ENCODE measurements around the gene LRRC2. TPM values are rescaled to one million over a fixed set of nuclear protein-coding genes. Genes with fewer than 3 reads are reported as not detected.

Gene LRRC2
- polyA plus RNA-seq, 3 donors: not detected

- Mint-ChIP-seq H3K36me3 (no peaks in the 10 kb centered on the region), H3K4me1 (peaks cover 6% of the 10 kb centered on the region)
- intact Hi-C loops (cut with micrococcal nuclease): no loop called here
Observed at GRCh38 chr3:46576879-46577278, 10.8 kb upstream of the LRRC2 start.

DNA sequence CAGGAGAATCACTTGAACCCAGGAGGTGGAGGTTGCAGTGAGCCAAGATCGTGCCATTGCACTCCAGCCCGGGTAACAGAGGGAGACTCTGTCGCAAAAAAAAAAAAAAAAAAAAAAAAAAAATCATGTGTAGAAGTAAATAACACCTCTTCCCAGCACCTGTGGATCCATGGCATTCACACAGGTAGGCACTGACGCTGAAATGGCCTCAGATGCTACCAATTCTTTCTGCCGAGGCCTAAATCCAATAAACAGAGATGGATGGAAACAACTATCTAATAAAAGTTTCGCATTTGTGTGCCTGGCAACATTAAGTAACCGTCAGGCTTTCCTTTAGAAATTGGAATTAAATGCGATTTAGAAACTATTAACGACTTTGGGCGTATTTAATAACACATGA is 10.3 kb upstream of the LRRC2 start:
- H3K36me3 Mint-ChIP-seq: no peaks in the 10 kb centered on the region
- H3K4me2 ChIP-seq (replicated peaks; ENCODE audit: extremely low read depth, low read length, poor library complexity, severe bottlenecking): no peak overlapping the region
- no peaks in the 10 kb centered on the region for H3K79me2 ChIP-seq (ENCODE audit: insufficient read depth, low read length)
- no peaks in the 10 kb centered on the region for H3K9me3 Mint-ChIP-seq
- no peaks in the 10 kb centered on the region for H3K36me3 ChIP-seq (replicated peaks in 1 of 2; ENCODE audit: control insufficient read depth in 1 of 2, insufficient read depth in 2 of 2, low read length in 2 of 2)
- H3K4me3 ChIP-seq (replicated peaks in 1 of 3; ENCODE audit: low read depth in 2 of 3, low read length in 3 of 3): no peak overlapping the region
- peaks cover 0 to 22% of the 10 kb centered on the region in 2 donors for H3K27me3 ChIP-seq (ENCODE audit: control insufficient read depth in 2 of 2, insufficient read depth in 2 of 2, low read length in 2 of 2)
- no peak overlapping the region for H2AFZ ChIP-seq (ENCODE audit: insufficient read depth, low read depth, low read length, poor library complexity, severe bottlenecking)
- no peaks in the 10 kb centered on the region for H4K20me1 ChIP-seq (ENCODE audit: insufficient read depth, low read length)
- H3K4me1 ChIP-seq (ENCODE audit: control insufficient read depth in 1 of 2, insufficient read depth in 2 of 2, low read length in 2 of 2): no peaks in the 10 kb centered on the region
- H3K9ac ChIP-seq (ENCODE audit: insufficient read depth, low read length, poor library complexity, severe bottlenecking): no peak overlapping the region
- TF ChIP-seq, protein P1, sequence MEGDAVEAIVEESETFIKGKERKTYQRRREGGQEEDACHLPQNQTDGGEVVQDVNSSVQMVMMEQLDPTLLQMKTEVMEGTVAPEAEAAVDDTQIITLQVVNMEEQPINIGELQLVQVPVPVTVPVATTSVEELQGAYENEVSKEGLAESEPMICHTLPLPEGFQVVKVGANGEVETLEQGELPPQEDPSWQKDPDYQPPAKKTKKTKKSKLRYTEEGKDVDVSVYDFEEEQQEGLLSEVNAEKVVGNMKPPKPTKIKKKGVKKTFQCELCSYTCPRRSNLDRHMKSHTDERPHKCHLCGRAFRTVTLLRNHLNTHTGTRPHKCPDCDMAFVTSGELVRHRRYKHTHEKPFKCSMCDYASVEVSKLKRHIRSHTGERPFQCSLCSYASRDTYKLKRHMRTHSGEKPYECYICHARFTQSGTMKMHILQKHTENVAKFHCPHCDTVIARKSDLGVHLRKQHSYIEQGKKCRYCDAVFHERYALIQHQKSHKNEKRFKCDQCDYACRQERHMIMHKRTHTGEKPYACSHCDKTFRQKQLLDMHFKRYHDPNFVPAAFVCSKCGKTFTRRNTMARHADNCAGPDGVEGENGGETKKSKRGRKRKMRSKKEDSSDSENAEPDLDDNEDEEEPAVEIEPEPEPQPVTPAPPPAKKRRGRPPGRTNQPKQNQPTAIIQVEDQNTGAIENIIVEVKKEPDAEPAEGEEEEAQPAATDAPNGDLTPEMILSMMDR (IDR thresholded peaks at IDR 0.05): no peak
- H3K9me3 ChIP-seq (replicated peaks in 1 of 2; ENCODE audit: control insufficient read depth in 1 of 2, insufficient read depth in 1 of 2, low read length in 2 of 2): no peaks in the 10 kb centered on the region
- no peak for DNase-seq
- no peak overlapping the region for H3K27ac Mint-ChIP-seq
- H3K27me3 Mint-ChIP-seq (ENCODE audit: low read depth in 3 of 3): peaks cover 22 to 54% (median 22%) of the 10 kb centered on the region in 3 donors
- peak overlapping the region in 1 of 2 donors; percentile 35 for H3K4me3 Mint-ChIP-seq
- 100% methylated on average over 2 of the region's 10 CpGs for WGBS (ENCODE audit: insufficient coverage)
- no peak overlapping the region for H3K27ac ChIP-seq (ENCODE audit: low read depth in 1 of 2, low read length in 2 of 2)
- H3K4me1 Mint-ChIP-seq: peaks cover 6% of the 10 kb centered on the region
- intact Hi-C loops (cut with micrococcal nuclease): no loop called here

More at GRCh38 chr3:46576879-46577278, 10.8 kb upstream of the LRRC2 start:
- no peaks in the 10 kb centered on the region for H3K9me3 ChIP-seq (replicated peaks in 1 of 2; ENCODE audit: control insufficient read depth in 1 of 2, insufficient read depth in 1 of 2, low read length in 2 of 2)
- H4K20me1 ChIP-seq (ENCODE audit: insufficient read depth, low read length): no peaks in the 10 kb centered on the region
- Mint-ChIP-seq H3K27me3 (ENCODE audit: low read depth in 3 of 3) (peaks cover 19 to 51% (median 22%) of the 10 kb centered on the region in 3 donors), H3K4me3 (peak overlapping the region in 1 of 2 donors; percentile 70), H3K27ac (no peak overlapping the region), H3K9me3 (no peaks in the 10 kb centered on the region)
- H3K36me3 ChIP-seq (replicated peaks in 1 of 2; ENCODE audit: control insufficient read depth in 1 of 2, insufficient read depth in 2 of 2, low read length in 2 of 2): no peaks in the 10 kb centered on the region
- no peak overlapping the region for H3K4me2 ChIP-seq (replicated peaks; ENCODE audit: extremely low read depth, low read length, poor library complexity, severe bottlenecking)
- WGBS (ENCODE audit: insufficient coverage): 35% methylated on average over 21 of the region's 21 CpGs
- no peaks in the 10 kb centered on the region for H3K79me2 ChIP-seq (ENCODE audit: insufficient read depth, low read length)
- no peak for DNase-seq
- H3K4me1 ChIP-seq (ENCODE audit: control insufficient read depth in 1 of 2, insufficient read depth in 2 of 2, low read length in 2 of 2): no peaks in the 10 kb centered on the region
- no peak overlapping the region for H3K9ac ChIP-seq (ENCODE audit: insufficient read depth, low read length, poor library complexity, severe bottlenecking)
- TF ChIP-seq, protein P1 (IDR thresholded peaks at IDR 0.05): no peak
- H3K27ac ChIP-seq (ENCODE audit: low read depth in 1 of 2, low read length in 2 of 2): no peak overlapping the region
- no peak overlapping the region for H2AFZ ChIP-seq (ENCODE audit: insufficient read depth, low read depth, low read length, poor library complexity, severe bottlenecking)
- H3K4me3 ChIP-seq (replicated peaks in 1 of 3; ENCODE audit: low read depth in 2 of 3, low read length in 3 of 3): no peak overlapping the region
- peaks cover 0 to 22% of the 10 kb centered on the region in 2 donors for H3K27me3 ChIP-seq (ENCODE audit: control insufficient read depth in 2 of 2, insufficient read depth in 2 of 2, low read length in 2 of 2)

Data from CD14-positive monocyte (primary cell).